GM23248 (cell line): ENCODE results near the gene UMODL1. TPM values are rescaled to one million over a fixed set of nuclear protein-coding genes. Genes with fewer than 3 reads are reported as not detected.

Experiments used
- DNase-seq: peaks from one replicate; pipeline ENCODE4 v3.0.0-alpha.2; 2015
- H2AFZ ChIP-seq: fragments of 200-600 bp; sonication (generic); 2 replicates; pipeline ENCODE4 v1.6.1; 2016; ENCODE audit warnings: antibody characterized with exemption
- H3F3A ChIP-seq: fragments of 200-600 bp; sonication (generic); 2 replicates; pipeline ENCODE4 v1.6.1; 2016; ENCODE audit warnings: mild to moderate bottlenecking, antibody characterized with exemption, mixed run types; ENCODE audit not compliant: insufficient read depth
- H3K27ac ChIP-seq: fragments of 200-600 bp; sonication (generic); 2 replicates; pipeline ENCODE4 v1.5.1; 2016; ENCODE audit warnings: mild to moderate bottlenecking
- H3K27me3 ChIP-seq: fragments of 200-600 bp; sonication (generic); replicated peaks from 2 replicates; pipeline ENCODE4 v1.6.1; 2016; ENCODE audit warnings: mild to moderate bottlenecking; ENCODE audit not compliant: insufficient read depth
- H3K36me3 ChIP-seq: fragments of 200-600 bp; sonication (generic); 2 replicates; pipeline ENCODE4 v1.6.1; 2016; ENCODE audit warnings: low read depth, mild to moderate bottlenecking
- H3K4me1 ChIP-seq: fragments of 200-600 bp; sonication (generic); 2 replicates; pipeline ENCODE4 v1.6.1; 2016; ENCODE audit warnings: mild to moderate bottlenecking; ENCODE audit not compliant: insufficient read depth
- H3K4me2 ChIP-seq: fragments of 200-600 bp; sonication (generic); one replicate; pipeline ENCODE4 v1.6.1; 2016; ENCODE audit warnings: mild to moderate bottlenecking; ENCODE audit not compliant: unreplicated experiment
- H3K4me3 ChIP-seq: fragments of 200-600 bp; sonication (generic); 2 replicates; pipeline ENCODE4 v1.5.1; 2016; ENCODE audit warnings: mild to moderate bottlenecking
- H3K79me2 ChIP-seq: fragments of 200-600 bp; sonication (generic); 2 replicates; pipeline ENCODE4 v1.6.1; 2016; ENCODE audit warnings: mild to moderate bottlenecking; ENCODE audit not compliant: insufficient read depth
- H3K9ac ChIP-seq: fragments of 200-600 bp; sonication (generic); 2 replicates; pipeline ENCODE4 v1.6.1; 2016; ENCODE audit warnings: mild to moderate bottlenecking
- H3K9me2 ChIP-seq: fragments of 200-600 bp; sonication (generic); 2 replicates; pipeline ENCODE4 v1.6.1; 2016; ENCODE audit warnings: mixed run types, mild to moderate bottlenecking, moderate library complexity; ENCODE audit not compliant: insufficient read depth
- H3K9me3 ChIP-seq: fragments of 200-600 bp; sonication (generic); one replicate; pipeline ENCODE4 v1.6.1; 2017; ENCODE audit warnings: low read depth
- H4K20me1 ChIP-seq: fragments of 200-600 bp; sonication (generic); 2 replicates; pipeline ENCODE4 v1.6.0; 2016; ENCODE audit not compliant: insufficient read depth
- EZH2 ChIP-seq: fragments of 200-600 bp; sonication (generic); IDR thresholded peaks from 2 replicates; pipeline ENCODE4 v1.6.1; 2018; ENCODE audit warnings: antibody characterized with exemption, mild to moderate bottlenecking; ENCODE audit not compliant: insufficient read depth, poor library complexity, severe bottlenecking
- EZH2phosphoT487 ChIP-seq: fragments of 200-600 bp; sonication (generic); IDR thresholded peaks from 2 replicates; pipeline ENCODE4 v1.6.1; 2018; ENCODE audit warnings: antibody characterized with exemption, moderate library complexity, mild to moderate bottlenecking, low read depth; ENCODE audit not compliant: insufficient read depth
- WGBS, 2 experiments: methylation state at CpG; one replicate each; pipeline ENCODE4 v1.1.6; 2015 to 2017; ENCODE audit warnings: low lambda C conversion rate in 2 of 2, low coverage in 1 of 2; ENCODE audit errors: missing lambda C conversion rate in 2 of 2; 5-methylcytosine and 5-hydroxymethylcytosine counted together
- in situ Hi-C: fragments of 300-500 bp; cut with MboI; formaldehyde crosslinking; loops from 2 replicates; pipeline ENCODE4 v1.15.0; 2020
- polyA plus RNA-seq: library from polyadenylated mRNA; unstranded; fragments of >200 nt; fragmentation: Nextera tagmentation; extraction: Ambion mirVana; gene quantifications from 2 replicates; pipeline ENCODE4 v1.2.1, GENCODE V29; 2016
- total RNA-seq: library from RNA; depleted of rRNA; stranded (reverse); fragments of >200 nt; shearing (Covaris generic); gene quantifications from 2 replicates; pipeline ENCODE4 v1.2.3, GENCODE V29; 2014

Gene UMODL1
- total and polyA plus RNA-seq, 2 experiments from 2014 or later: not detected

DNA sequence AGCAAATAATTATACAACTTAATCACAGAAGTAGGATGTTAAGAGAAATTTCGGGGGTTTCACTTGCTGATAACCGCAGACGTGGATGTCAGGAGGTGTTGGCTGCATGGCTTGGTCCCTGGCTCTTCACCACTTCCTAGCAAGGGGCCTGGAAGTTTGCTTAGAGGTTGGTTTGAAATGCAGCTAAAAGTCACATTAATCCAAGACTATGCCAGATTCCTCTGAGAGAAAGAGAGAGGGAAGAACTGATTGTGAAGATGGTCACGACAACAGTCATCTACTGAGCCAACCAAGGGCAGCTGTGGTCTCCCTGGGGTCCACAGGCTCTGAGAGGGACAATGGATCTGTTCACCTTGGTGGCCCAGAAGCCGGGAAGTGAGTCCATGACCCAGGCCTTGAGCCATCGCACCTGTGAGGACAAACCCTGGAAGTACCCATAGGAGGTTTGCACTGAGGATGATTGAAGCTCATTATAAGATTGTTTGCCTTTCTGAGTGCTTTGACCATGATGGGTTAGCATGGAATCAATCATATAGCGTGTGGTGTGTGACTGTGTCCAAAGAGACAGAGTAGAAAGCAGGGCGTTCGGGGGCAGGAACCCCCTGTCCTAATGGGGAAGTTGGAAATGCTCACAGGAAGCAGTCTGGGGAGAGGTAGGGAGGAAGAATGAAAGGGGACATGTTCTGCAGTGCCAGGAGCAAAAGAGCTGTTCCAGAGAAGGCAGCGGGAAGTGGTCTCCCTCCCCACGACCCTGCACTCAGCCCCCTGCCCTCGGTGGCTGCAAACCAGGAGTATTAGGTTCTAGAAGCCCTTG is 47.1 kb downstream of the UMODL1 start:
- H3K27me3 ChIP-seq: no peaks in the 10 kb centered on the region; the same call in 1 of the 2 replicates
- H2AFZ ChIP-seq: no peak overlapping the region
- TF ChIP-seq EZH2phosphoT487 (no peak), EZH2 (no peak)
- H3K4me1 ChIP-seq: peaks cover 15% of the 10 kb centered on the region
- H4K20me1 ChIP-seq: no peaks in the 10 kb centered on the region
- no peak overlapping the region for H3K4me2 ChIP-seq
- no peak overlapping the region for H3K9ac ChIP-seq
- 71% methylated on average over 12 of the region's 12 CpGs for WGBS, 2 experiments
- H3K9me3 ChIP-seq: no peaks in the 10 kb centered on the region
- H3K27ac ChIP-seq: no peak overlapping the region
- DNase-seq: no peak
- H3K79me2 ChIP-seq: no peaks in the 10 kb centered on the region
- H3K4me3 ChIP-seq: no peak overlapping the region
- H3K36me3 ChIP-seq: no peaks in the 10 kb centered on the region
- peaks cover 3% of the 10 kb centered on the region; the same call in 1 of the 2 replicates for H3F3A ChIP-seq
- in situ Hi-C loops: loop anchor here (10.0 to 25.0 kb wide), 2 partner anchors 181 to 293 kb away; no protein-coding TSS in a partner anchor
- H3K9me2 ChIP-seq: no peaks in the 10 kb centered on the region

DNA sequence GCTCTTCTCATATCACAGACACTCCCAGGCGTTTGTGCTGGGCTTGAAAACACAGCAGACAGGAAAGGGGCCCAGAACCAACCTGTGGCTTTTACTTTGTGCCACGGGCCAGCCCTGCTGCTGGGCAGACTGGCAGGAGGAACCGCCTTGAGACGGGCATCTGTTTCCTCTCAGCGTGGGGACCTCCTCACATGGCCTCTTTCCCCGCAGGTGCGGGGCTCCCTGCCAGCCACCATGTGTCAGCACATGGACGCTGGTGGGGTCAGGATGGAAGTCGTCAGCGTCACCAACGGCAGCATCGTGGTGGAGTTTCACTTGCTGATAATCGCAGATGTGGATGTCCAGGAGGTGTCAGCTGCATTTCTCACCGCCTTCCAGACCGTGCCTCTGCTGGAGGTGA is 47.8 kb downstream of the UMODL1 start:
- no peak overlapping the region for H2AFZ ChIP-seq
- no peaks in the 10 kb centered on the region; the same call in 1 of the 2 replicates for H3K27me3 ChIP-seq
- peaks cover 3% of the 10 kb centered on the region; the same call in 1 of the 2 replicates for H3F3A ChIP-seq
- H4K20me1 ChIP-seq: no peaks in the 10 kb centered on the region
- TF ChIP-seq EZH2 (no peak), EZH2phosphoT487 (no peak)
- H3K4me3 ChIP-seq: no peak overlapping the region
- peak; percentile 17 for DNase-seq
- no peaks in the 10 kb centered on the region for H3K79me2 ChIP-seq
- H3K9ac ChIP-seq: no peak overlapping the region
- 21 to 25% methylated on average over 13 to 15 of the region's 15 CpGs for WGBS, 2 experiments
- H3K36me3 ChIP-seq: no peaks in the 10 kb centered on the region
- H3K27ac ChIP-seq: no peak overlapping the region
- H3K4me1 ChIP-seq: peaks cover 12% of the 10 kb centered on the region
- in situ Hi-C loops: loop anchor here (10.0 to 25.0 kb wide), 2 partner anchors 182 to 294 kb away; no protein-coding TSS in a partner anchor
- no peaks in the 10 kb centered on the region for H3K9me3 ChIP-seq
- no peaks in the 10 kb centered on the region for H3K9me2 ChIP-seq
- no peak overlapping the region for H3K4me2 ChIP-seq

DNA sequence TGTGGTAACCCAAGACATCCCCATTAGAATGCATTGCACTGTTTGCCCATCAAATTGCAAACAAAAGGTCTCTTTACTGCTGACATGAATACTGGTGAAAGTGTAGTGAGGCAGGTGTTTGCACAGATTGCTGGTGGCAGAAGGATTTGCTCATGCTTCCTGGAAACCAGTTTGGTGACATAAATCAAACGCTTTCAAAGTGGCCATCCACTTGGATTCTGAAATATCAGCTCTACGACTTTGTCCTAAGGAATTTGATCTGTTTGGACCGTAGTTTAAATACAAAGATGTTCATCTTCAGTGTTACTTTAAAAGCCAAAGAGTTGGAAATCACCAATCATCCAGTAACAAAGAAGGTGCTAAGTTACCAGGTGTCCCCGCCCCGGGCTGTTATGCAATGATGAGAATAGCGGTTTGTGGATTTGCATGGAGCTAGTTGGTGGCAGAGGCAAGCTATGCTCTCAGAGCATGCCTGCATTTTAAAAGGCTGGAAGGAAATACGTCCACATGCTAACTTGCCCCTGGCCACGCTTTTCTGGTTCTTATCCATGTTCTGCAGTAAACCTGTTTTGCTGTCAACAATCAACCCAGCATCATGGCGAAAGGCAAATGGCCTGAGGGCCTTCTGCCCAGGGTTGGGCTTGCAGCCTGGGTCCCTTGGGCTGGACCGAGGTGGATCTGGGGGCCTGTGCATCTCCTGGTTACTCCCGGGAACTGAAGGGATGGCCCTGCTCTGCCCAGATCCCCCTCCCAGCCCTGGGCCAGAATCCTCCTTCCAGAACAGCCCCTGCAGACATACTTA is 49.2 kb downstream of the UMODL1 start:
- no peak overlapping the region for H3K4me3 ChIP-seq
- H3K36me3 ChIP-seq: no peaks in the 10 kb centered on the region
- H3K79me2 ChIP-seq: no peaks in the 10 kb centered on the region
- in situ Hi-C loops: loop anchor here (10.0 to 25.0 kb wide), 2 partner anchors 183 to 516 kb away; no protein-coding TSS in a partner anchor
- WGBS, 2 experiments: 76 to 78% methylated on average over 11 of the region's 11 CpGs
- no peak overlapping the region for H3K27ac ChIP-seq
- H3K9me3 ChIP-seq: no peaks in the 10 kb centered on the region
- H4K20me1 ChIP-seq: no peaks in the 10 kb centered on the region
- H3K27me3 ChIP-seq: no peaks in the 10 kb centered on the region; the same call in 1 of the 2 replicates
- H3K9me2 ChIP-seq: no peaks in the 10 kb centered on the region
- TF ChIP-seq EZH2: no peak
- TF ChIP-seq EZH2phosphoT487: no peak
- no peak for DNase-seq
- no peak overlapping the region for H3K4me2 ChIP-seq
- no peaks in the 10 kb centered on the region for H3F3A ChIP-seq
- no peak overlapping the region for H3K9ac ChIP-seq
- H3K4me1 ChIP-seq: peaks cover 11% of the 10 kb centered on the region
- no peak overlapping the region for H2AFZ ChIP-seq

DNA sequence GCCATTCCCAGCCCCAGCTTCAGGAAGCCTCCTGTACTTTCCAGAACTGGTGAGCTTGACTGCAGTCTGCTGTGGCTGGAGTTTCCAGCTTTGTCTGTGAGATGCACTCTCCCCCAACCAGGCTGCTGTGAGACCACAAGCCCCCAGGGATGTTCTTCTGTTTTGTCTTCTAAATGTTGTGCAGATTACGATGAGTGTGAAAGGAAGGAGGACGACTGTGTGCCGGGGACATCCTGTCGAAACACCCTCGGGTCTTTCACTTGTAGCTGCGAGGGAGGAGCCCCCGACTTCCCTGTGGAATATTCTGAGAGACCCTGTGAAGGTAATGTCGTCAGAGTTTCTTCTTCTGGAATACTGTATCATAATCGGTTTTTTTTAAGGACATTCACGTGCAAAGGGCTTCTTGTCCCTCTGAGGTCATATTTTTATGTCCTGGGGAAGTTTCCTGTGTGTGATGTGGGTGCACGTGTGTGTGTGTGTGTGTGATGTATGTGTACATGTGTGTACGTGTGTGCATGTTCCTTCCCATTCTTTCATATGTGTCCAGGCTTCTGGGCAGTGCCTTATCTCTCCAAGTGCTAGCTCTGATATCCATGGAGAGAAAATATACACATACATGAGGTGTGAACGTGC is 49.9 kb downstream of the UMODL1 start:
- H3K9me3 ChIP-seq: no peaks in the 10 kb centered on the region
- no peaks in the 10 kb centered on the region for H3F3A ChIP-seq
- no peaks in the 10 kb centered on the region for H3K9me2 ChIP-seq
- no peak for TF ChIP-seq EZH2
- TF ChIP-seq EZH2phosphoT487: no peak
- no peak overlapping the region for H3K9ac ChIP-seq
- no peak for DNase-seq
- H3K4me2 ChIP-seq: no peak overlapping the region
- WGBS, 2 experiments: 51 to 54% methylated on average over 13 of the region's 13 CpGs
- in situ Hi-C loops: loop anchor here (10.0 to 25.0 kb wide), 2 partner anchors 184 to 516 kb away; no protein-coding TSS in a partner anchor
- no peaks in the 10 kb centered on the region for H3K36me3 ChIP-seq
- H3K27me3 ChIP-seq: no peaks in the 10 kb centered on the region; the same call in 1 of the 2 replicates
- no peaks in the 10 kb centered on the region for H3K79me2 ChIP-seq
- peaks cover 11% of the 10 kb centered on the region for H3K4me1 ChIP-seq
- H4K20me1 ChIP-seq: no peaks in the 10 kb centered on the region
- no peak overlapping the region for H3K4me3 ChIP-seq
- no peak overlapping the region for H2AFZ ChIP-seq
- no peak overlapping the region for H3K27ac ChIP-seq
